ENCODE results near the gene PKDCC.
"Not testable (repeated sequence)": the region's sequence is repeated elsewhere in the genome, so short reads cannot be mapped to it uniquely, and the experiment has no call there.

Gene PKDCC

GRCh38 chr2:42050703-42051542 lies 3.1 kb downstream of the PKDCC start:
- DNase-seq: no peak

- no peak for DNase-seq
Measured at GRCh38 chr2:42051543-42052235, 3.9 kb downstream of the PKDCC start.

- DNase-seq: no peak
Measured at GRCh38 chr2:42052702-42053481, 5.1 kb downstream of the PKDCC start.

- no peak for DNase-seq
Measured at GRCh38 chr2:42053482-42053790, 5.6 kb downstream of the PKDCC start.

GRCh38 chr2:42053791-42054701 lies 6.2 kb downstream of the PKDCC start:
- DNase-seq: no peak

- no peak for DNase-seq
Measured at GRCh38 chr2:42054714-42055430, 7.1 kb downstream of the PKDCC start.

- no peak for DNase-seq
Measured at GRCh38 chr2:42055573-42056514, 8.0 kb downstream of the PKDCC start.

- no peak for DNase-seq
Measured at GRCh38 chr2:42057159-42057901, 9.5 kb downstream of the PKDCC start.

- no peak for DNase-seq
Measured at GRCh38 chr2:42057902-42058450, 10.2 kb downstream of the PKDCC start.

GRCh38 chr2:42059261-42059898 lies 11.6 kb downstream of the PKDCC start:
- DNase-seq: no peak

- DNase-seq: no peak
Measured at GRCh38 chr2:42060028-42060427, 12.2 kb downstream of the PKDCC start.

GRCh38 chr2:42060718-42061619 lies 13.1 kb downstream of the PKDCC start:
- DNase-seq: no peak

GRCh38 chr2:42061839-42062238 lies 14.0 kb downstream of the PKDCC start:
- no peak for DNase-seq

GRCh38 chr2:42063431-42064171 lies 15.8 kb downstream of the PKDCC start:
- DNase-seq: no peak

GRCh38 chr2:42064417-42064942 lies 16.7 kb downstream of the PKDCC start:
- DNase-seq: no peak

- DNase-seq: not testable (repeated sequence)
Measured at GRCh38 chr2:42065753-42066152, 17.9 kb downstream of the PKDCC start.

GRCh38 chr2:42067001-42067400 lies 19.2 kb downstream of the PKDCC start:
- not testable (repeated sequence) for DNase-seq
